Measurements from ENCODE around the gene CALML5. TPM values are rescaled to one million over a fixed set of nuclear protein-coding genes. Genes with fewer than 3 reads are reported as not detected.

CALML5 gene
- polyA plus RNA-seq, 1 donor from 2014 or later: not detected

DNA sequence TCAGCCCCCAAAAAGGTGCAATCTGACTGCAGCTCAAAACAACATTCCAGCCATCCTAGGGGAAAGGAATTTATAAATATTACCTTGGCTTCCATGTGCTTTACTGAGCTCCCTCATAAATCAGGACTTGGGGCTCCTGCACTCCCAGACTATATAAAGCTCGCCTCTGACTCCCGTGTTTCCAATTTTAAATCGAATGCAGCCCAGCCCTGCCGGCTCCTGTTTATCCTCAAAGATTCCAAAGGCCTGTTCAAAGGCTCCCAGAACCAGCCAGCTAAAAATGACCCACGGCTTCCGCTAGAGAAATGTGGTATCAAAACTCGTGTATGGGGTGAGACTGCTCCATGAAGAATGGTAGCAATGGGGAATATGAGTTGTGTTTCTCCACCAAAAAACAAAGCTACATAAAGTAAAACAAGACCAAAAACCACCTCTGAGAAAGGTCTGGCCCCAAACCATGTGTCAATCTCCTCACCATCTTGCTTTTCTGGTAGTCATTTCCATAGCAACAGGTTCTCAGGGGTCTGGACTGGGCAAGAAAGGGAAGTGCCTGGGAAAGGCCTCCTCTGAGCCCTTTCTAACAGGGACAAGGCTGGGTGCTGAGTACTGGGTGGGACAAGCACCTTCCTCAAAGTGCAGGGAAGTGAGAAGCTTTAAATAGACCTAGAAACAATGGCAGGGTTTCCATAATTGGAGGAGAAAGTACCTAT is 30.5 kb upstream of the CALML5 start:
- H3K79me2 ChIP-seq (replicated peaks; ENCODE audit: insufficient read depth, low read length): no peaks in the 10 kb centered on the region
- no peak for TF ChIP-seq EZH2 (IDR thresholded peaks at IDR 0.05; ENCODE audit: borderline replicate concordance, insufficient read depth, low read length, poor library complexity, severe bottlenecking)
- TF ChIP-seq EP300 (conservative IDR thresholded peaks at IDR 0.05; ENCODE audit: poor library complexity, severe bottlenecking): no peak
- TF ChIP-seq, protein P1, sequence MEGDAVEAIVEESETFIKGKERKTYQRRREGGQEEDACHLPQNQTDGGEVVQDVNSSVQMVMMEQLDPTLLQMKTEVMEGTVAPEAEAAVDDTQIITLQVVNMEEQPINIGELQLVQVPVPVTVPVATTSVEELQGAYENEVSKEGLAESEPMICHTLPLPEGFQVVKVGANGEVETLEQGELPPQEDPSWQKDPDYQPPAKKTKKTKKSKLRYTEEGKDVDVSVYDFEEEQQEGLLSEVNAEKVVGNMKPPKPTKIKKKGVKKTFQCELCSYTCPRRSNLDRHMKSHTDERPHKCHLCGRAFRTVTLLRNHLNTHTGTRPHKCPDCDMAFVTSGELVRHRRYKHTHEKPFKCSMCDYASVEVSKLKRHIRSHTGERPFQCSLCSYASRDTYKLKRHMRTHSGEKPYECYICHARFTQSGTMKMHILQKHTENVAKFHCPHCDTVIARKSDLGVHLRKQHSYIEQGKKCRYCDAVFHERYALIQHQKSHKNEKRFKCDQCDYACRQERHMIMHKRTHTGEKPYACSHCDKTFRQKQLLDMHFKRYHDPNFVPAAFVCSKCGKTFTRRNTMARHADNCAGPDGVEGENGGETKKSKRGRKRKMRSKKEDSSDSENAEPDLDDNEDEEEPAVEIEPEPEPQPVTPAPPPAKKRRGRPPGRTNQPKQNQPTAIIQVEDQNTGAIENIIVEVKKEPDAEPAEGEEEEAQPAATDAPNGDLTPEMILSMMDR (IDR thresholded peaks at IDR 0.05; ENCODE audit: poor library complexity, severe bottlenecking): no peak
- no peak for TF ChIP-seq SMC3 (conservative IDR thresholded peaks at IDR 0.05; ENCODE audit: poor library complexity)
- no peak for TF ChIP-seq RAD21 (conservative IDR thresholded peaks at IDR 0.05)
- no peak overlapping the region for H2AFZ ChIP-seq (ENCODE audit: low read depth, low read length)
- no peak overlapping the region for H3K4me3 ChIP-seq (ENCODE audit: low read length)
- no peaks in the 10 kb centered on the region for H3F3A ChIP-seq (ENCODE audit: insufficient read depth, low read length, poor library complexity, severe bottlenecking)
- no peaks in the 10 kb centered on the region for H3K27me3 ChIP-seq (ENCODE audit: insufficient read depth, low read depth, low read length)
- H3K36me3 ChIP-seq (ENCODE audit: insufficient read depth, low read length): no peaks in the 10 kb centered on the region
- no peaks in the 10 kb centered on the region for H4K20me1 ChIP-seq (ENCODE audit: insufficient read depth)
- no peaks in the 10 kb centered on the region for H3K9me3 ChIP-seq (ENCODE audit: low read length)
- no peak overlapping the region for H3K4me2 ChIP-seq (ENCODE audit: low read length)
- no peak overlapping the region for H3K27ac ChIP-seq (ENCODE audit: low read length)
- no peaks in the 10 kb centered on the region for H3K9me2 ChIP-seq (ENCODE audit: insufficient read depth, low read length)
- H3K9ac ChIP-seq (ENCODE audit: low read length): no peak overlapping the region

DNA sequence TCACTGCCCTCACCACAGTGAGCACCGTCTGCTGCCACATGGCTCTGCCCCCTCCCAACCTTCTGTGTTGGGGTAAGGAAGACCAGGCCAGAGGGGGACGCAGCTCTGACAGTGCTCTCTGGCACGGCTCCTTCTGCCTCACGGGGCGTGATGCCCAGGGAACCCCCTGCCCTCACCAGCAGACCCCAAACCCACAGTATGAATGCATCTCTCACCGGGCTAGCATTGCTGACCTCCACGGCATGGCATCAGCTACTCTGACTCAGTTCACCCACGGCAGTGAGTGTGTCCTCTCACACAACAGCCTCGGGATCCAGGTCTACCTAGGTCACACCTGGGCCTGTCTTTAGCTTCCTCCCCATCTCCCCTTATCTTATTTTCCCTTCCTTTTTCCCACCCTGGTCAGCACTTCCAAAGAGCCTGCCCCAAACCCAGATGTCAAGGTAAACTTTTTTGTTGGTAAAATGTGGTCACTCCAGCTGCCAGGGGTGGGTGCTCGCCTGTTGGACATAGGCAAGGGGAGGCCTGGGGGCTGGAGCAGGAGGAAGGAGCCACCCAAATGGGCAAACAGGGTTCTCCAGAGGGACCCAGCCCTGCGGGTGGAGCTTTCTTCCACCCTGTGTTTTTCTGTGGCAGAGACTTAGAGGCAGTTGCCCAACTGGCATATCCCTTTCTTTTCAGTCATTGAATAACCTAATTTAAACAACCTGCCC is 29.8 kb upstream of the CALML5 start:
- no peaks in the 10 kb centered on the region for H3F3A ChIP-seq (ENCODE audit: insufficient read depth, low read length, poor library complexity, severe bottlenecking)
- no peaks in the 10 kb centered on the region for H3K36me3 ChIP-seq (ENCODE audit: insufficient read depth, low read length)
- H2AFZ ChIP-seq (ENCODE audit: low read depth, low read length): no peak overlapping the region
- no peaks in the 10 kb centered on the region for H3K27me3 ChIP-seq (ENCODE audit: insufficient read depth, low read depth, low read length)
- no peak overlapping the region for H3K4me3 ChIP-seq (ENCODE audit: low read length)
- no peak for TF ChIP-seq MXI1 (conservative IDR thresholded peaks at IDR 0.05; ENCODE audit: poor library complexity, severe bottlenecking)
- no peak for TF ChIP-seq POLR2AphosphoS5 (IDR thresholded peaks at IDR 0.05)
- TF ChIP-seq EZH2 (IDR thresholded peaks at IDR 0.05; ENCODE audit: borderline replicate concordance, insufficient read depth, low read length, poor library complexity, severe bottlenecking): no peak
- TF ChIP-seq SMC3 (conservative IDR thresholded peaks at IDR 0.05; ENCODE audit: poor library complexity): no peak
- TF ChIP-seq, protein P2, sequence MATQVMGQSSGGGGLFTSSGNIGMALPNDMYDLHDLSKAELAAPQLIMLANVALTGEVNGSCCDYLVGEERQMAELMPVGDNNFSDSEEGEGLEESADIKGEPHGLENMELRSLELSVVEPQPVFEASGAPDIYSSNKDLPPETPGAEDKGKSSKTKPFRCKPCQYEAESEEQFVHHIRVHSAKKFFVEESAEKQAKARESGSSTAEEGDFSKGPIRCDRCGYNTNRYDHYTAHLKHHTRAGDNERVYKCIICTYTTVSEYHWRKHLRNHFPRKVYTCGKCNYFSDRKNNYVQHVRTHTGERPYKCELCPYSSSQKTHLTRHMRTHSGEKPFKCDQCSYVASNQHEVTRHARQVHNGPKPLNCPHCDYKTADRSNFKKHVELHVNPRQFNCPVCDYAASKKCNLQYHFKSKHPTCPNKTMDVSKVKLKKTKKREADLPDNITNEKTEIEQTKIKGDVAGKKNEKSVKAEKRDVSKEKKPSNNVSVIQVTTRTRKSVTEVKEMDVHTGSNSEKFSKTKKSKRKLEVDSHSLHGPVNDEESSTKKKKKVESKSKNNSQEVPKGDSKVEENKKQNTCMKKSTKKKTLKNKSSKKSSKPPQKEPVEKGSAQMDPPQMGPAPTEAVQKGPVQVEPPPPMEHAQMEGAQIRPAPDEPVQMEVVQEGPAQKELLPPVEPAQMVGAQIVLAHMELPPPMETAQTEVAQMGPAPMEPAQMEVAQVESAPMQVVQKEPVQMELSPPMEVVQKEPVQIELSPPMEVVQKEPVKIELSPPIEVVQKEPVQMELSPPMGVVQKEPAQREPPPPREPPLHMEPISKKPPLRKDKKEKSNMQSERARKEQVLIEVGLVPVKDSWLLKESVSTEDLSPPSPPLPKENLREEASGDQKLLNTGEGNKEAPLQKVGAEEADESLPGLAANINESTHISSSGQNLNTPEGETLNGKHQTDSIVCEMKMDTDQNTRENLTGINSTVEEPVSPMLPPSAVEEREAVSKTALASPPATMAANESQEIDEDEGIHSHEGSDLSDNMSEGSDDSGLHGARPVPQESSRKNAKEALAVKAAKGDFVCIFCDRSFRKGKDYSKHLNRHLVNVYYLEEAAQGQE (IDR thresholded peaks at IDR 0.05; ENCODE audit: borderline replicate concordance): no peak
- no peak for TF ChIP-seq RAD21 (conservative IDR thresholded peaks at IDR 0.05)
- TF ChIP-seq EP300 (conservative IDR thresholded peaks at IDR 0.05; ENCODE audit: poor library complexity, severe bottlenecking): no peak
- TF ChIP-seq, protein P1 (IDR thresholded peaks at IDR 0.05; ENCODE audit: poor library complexity, severe bottlenecking): no peak
- H4K20me1 ChIP-seq (ENCODE audit: insufficient read depth): no peaks in the 10 kb centered on the region
- no peak overlapping the region for H3K27ac ChIP-seq (ENCODE audit: low read length)
- no peaks in the 10 kb centered on the region for H3K9me2 ChIP-seq (ENCODE audit: insufficient read depth, low read length)
- H3K9ac ChIP-seq (ENCODE audit: low read length): no peak overlapping the region
- no peaks in the 10 kb centered on the region for H3K9me3 ChIP-seq (ENCODE audit: low read length)
- no peak overlapping the region for H3K4me2 ChIP-seq (ENCODE audit: low read length)
- no peaks in the 10 kb centered on the region for H3K79me2 ChIP-seq (replicated peaks; ENCODE audit: insufficient read depth, low read length)

Measured in neural cell (in vitro differentiated cells).